GM19043 (cell line): Measurements from ENCODE around the gene COPZ1.

ENCODE experiments used
- ATAC-seq: cut with Tn5 transposase; IDR thresholded peaks from one replicate; pipeline ENCODE4 v1.9.1; 2021; ENCODE audit warnings: low read depth; ENCODE audit not compliant: unreplicated experiment

Gene COPZ1

GRCh38 chr12:54374562-54375258 lies 49.8 kb downstream of the COPZ1 start:
- no peak for ATAC-seq

GRCh38 chr12:54375259-54375579 lies 50.3 kb downstream of the COPZ1 start:
- no peak for ATAC-seq

- ATAC-seq, result no peak
Measured at GRCh38 chr12:54376596-54376995, 51.7 kb downstream of the COPZ1 start.

DNA sequence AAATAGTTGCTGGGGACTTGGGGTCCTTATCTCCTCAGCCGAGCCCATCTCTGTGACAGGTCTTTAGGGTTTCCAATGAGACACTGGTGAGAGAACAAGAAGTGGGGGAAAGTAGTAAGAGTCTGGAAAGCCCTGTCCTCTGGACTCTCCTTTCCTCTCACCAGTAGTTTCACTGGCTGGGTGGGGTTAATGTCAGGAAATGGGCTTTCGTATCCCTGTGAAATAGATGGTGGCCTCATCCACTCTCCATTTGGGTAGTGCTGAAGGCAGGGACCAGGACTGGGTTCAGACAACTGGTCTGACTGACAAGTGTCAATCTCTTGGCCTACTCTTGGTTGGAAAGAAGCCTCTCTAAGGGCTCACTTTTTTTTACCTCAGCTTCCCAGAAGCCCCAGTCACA lies 52.1 kb downstream of the COPZ1 start:
- ATAC-seq, result no peak

GRCh38 chr12:54377797-54378515 lies 53.0 kb downstream of the COPZ1 start:
- ATAC-seq, result no peak

DNA sequence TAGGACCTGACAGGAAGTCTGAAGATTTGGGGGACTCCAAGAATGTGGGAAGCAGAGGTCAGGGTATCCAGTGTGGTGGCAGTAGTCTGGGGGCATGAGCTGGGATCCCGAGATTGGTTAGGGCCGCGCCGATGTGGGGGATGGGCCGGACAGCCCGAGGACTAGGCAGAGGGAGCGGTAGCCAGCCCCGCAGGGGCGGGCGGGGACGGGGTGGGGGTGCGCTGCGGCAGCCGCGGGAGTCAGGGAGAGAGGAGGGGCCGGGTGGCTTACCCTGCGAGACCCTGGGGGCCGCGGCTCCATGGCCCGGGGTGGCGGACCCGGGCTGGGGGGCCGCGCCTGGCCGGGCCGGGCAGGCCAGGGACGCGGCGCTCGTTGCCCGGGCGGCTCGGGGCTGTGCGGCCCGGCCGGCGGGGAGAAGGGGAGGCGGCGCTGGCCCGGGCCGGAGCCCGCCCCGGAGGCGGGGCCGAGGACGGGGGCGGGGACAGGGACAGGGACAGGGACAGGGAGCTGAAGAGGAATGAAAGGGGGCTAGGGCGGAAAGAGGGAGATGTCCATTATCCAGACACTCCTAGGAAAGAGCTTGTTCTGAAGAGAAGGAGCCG lies 54.0 kb downstream of the COPZ1 start:
- no peak for ATAC-seq

GRCh38 chr12:54379398-54380201 lies 54.7 kb downstream of the COPZ1 start:
- peak; percentile 76 for ATAC-seq

DNA sequence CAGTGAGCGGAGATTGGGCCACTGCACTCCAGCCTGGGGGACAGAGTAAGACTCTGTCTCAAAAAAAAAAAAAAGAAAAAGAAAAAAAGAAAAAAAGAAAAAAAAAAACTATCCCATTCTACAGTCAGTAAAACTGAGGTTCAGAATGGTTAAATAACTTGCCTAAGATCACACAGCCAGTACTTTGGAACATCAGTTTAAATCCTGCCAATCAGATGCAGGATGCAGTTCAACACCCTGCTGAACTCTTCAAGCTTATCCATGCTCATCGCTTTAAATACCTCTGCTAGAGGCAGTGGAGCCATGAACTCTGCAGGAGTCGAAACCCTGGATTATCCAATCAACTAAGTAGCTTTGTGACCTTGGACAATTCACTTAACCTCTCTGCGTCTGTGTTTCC lies 56.2 kb downstream of the COPZ1 start:
- ATAC-seq, result no peak

DNA sequence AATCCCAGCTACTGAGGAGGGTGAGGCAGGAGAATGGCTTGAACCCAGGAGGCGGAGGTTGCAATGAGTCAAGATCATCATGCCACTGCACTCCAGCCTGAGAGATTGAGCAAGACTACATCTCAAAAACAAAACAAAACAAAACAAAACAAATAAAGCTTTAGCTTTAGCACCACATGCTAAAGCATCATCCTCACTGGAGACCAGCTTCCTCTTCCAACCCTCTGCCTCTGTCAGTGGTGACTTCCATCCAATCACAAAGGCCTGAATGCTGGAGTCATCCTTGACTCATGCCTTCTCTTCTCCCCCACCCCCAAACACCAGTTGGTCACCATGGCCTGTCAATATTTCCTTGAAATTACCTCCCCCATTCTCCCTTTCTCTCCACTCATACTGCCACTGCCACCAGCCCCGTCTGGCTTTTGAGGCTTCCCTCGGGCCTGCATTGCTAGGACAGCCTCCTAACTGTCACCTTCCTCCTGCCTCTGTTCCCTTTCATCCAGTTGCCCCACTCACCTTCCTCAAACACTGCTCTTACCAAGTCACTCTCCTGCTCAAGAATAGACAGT lies 58.2 kb downstream of the COPZ1 start:
- no peak for ATAC-seq

GRCh38 chr12:54384591-54385041 lies 59.7 kb downstream of the COPZ1 start, which contains the start of gene ZNF385A:
TSS of gene ZNF385A (minus strand) at chr12:54384733. CDS start at chr12:54384514, 219 bp downstream.
- peak; percentile 57 for ATAC-seq

GRCh38 chr12:54385251-54385914 lies 60.5 kb downstream of the COPZ1 start:
- ATAC-seq, result peak; percentile 37

DNA sequence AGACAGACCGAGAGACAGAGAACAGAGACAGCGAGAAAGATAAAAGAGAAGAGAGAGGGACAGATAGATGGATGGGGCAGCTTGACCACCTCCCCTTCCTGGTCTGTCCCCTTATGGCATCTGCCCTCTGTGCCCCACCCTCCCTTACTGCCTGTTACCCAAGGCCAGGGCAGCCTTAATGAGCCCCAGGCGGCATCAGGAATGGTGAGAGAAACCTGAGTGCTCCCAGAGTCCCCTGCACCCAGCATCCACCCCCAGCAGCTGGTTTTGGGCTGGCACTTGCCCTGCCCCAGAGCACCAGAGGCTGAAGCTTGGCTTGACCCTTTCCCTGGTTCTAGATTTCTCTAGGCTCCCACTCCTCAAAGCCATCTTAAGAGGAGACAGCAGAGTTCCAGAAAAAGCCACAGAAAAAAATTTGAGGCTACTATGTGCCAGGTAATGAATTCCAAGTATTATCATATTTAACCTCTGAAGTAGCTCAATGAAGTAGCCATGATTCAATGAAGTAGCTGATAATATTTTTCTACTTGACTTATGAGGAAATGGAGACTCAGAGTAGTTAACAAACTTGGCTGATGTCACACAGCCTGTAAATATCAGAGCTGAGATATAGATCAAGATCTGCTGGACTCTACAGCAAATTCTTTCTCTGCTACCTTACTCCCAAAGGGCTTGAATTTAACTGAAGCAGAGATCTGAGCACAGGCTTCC lies 61.6 kb downstream of the COPZ1 start:
- ATAC-seq, result no peak

GRCh38 chr12:54387114-54387467 lies 62.2 kb downstream of the COPZ1 start:
- ATAC-seq, result no peak

- no peak for ATAC-seq
Measured at GRCh38 chr12:54388237-54389133, 63.6 kb downstream of the COPZ1 start.

- no peak for ATAC-seq
Measured at GRCh38 chr12:54389134-54389508, 64.2 kb downstream of the COPZ1 start.

- ATAC-seq, result no peak
Measured at GRCh38 chr12:54389607-54390175, 64.8 kb downstream of the COPZ1 start.

DNA sequence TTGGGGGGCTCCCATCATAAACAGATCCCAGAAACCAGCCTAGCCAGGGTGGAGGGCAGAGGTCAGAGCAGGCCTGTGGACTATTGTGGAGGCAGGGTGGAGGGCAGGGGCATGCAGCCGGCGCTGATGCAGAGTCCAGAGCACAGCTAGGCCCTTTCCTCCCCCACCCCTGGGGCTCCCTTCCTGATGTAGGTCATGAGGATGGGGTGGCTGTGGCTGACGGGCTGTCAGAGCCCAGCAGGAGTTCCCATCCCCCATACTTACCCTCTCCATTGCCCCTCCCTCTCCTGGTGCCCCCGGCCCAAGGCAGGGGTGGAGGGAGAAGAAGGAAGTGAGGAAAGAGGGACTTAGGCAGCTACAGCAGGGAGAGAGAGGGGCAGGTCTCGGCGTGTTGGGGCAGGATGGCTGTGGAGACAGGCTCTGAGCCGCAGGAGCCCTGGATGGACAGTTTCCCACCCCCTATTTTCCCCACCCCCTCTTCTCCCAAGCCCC lies 65.3 kb downstream of the COPZ1 start:
- ATAC-seq, result no peak
